HepG2 (cell line): Measurements from ENCODE around the gene ANP32B. TPM values are rescaled to one million over a fixed set of nuclear protein-coding genes. Genes with fewer than 3 reads are reported as not detected.

Experiments
- ATAC-seq: fragments of 200-7000 bp; cut with Tn5 transposase; 3 replicates; pipeline ENCODE4 v1.9.1; 2020; ENCODE audit warnings: mild to moderate bottlenecking, moderate library complexity
- BruUV-seq: library from RNA; stranded (reverse); fragments of 400-500 nt; replicated peaks from 2 replicates; lab custom pipeline; 2021; lab: Mats Ljungman, UMichigan
- CTCF ChIA-PET: fragments of 300-600 bp; formaldehyde crosslinking; extraction: SDS; loops from one replicate; lab custom pipeline; 2021; ENCODE audit warnings: low total read pairs, inconsistent platforms, low intra/inter-chr PET ratio; lab: Yijun Ruan, JAX
- POLR2A ChIA-PET: fragments of 350-600 bp; sonication (Branson Sonifier 250); formaldehyde crosslinking; loops from one replicate; lab custom pipeline; 2020; ENCODE audit warnings: antibody characterized with exemption, inconsistent platforms; lab: Yijun Ruan, JAX
- DNase-seq: peaks from one replicate; pipeline ENCODE4 v3.0.0-alpha.2; 2015; ENCODE audit warnings: low spot score
- FAIRE-seq: peaks from 3 replicates; lab custom pipeline; 2011; peaks lifted over from hg19 to GRCh38; lab: Jason Lieb, UNC
- H2AFZ ChIP-seq: one replicate; pipeline ENCODE4 v1.6.1; 2011; ENCODE audit warnings: low read length, inconsistent platforms
- H3K27ac ChIP-seq: fragments of 300-600 bp; 3 replicates; pipeline ENCODE4 v1.8.0; 2011; ENCODE audit warnings: mixed run types, mild to moderate bottlenecking, mixed read lengths, low read length, inconsistent platforms; ENCODE audit not compliant: insufficient read depth; ENCODE audit errors: extremely low read length
- H3K27me3 ChIP-seq, 2 experiments: fragments of 200-600 bp in 1 of 2; 2 replicates in 1 of 2; 3 replicates in 1 of 2; pipeline versions ENCODE4 v1.6.0 to v1.8.0; 2011; ENCODE audit warnings: low read length in 2 of 2, mild to moderate bottlenecking in 2 of 2, moderate library complexity in 2 of 2, inconsistent platforms in 1 of 2; ENCODE audit not compliant: insufficient read depth in 2 of 2, control insufficient read depth in 1 of 2
- H3K36me3 ChIP-seq, 2 experiments: fragments of 200-600 bp in 1 of 2; replicated peaks in 1 of 2; 2 replicates in 1 of 2; 3 replicates in 1 of 2; pipeline versions ENCODE4 v1.5.1 to v1.8.0; 2011; ENCODE audit warnings: low read length in 2 of 2, inconsistent platforms in 1 of 2; ENCODE audit not compliant: insufficient read depth in 2 of 2, control insufficient read depth in 1 of 2
- H3K4me1 ChIP-seq: 2 replicates; pipeline ENCODE4 v1.5.1; 2012; ENCODE audit warnings: low read length, inconsistent platforms; ENCODE audit not compliant: insufficient read depth
- H3K4me2 ChIP-seq: 2 replicates; pipeline ENCODE4 v1.6.0; 2011; ENCODE audit warnings: low read depth, low read length, inconsistent platforms
- H3K4me3 ChIP-seq, 3 experiments: fragments of 200-600 bp in 1 of 3; sonication (generic), shearing (Covaris generic) in 1 of 3; replicated peaks in 1 of 3; 2 replicates each; pipeline ENCODE4 v1.5.1; 2011 to 2016; ENCODE audit warnings: low read length in 3 of 3, inconsistent platforms in 2 of 3, low read depth in 2 of 3, mild to moderate bottlenecking in 2 of 3, control low read depth in 1 of 3, mixed read lengths in 1 of 3; ENCODE audit not compliant: insufficient read depth in 1 of 3
- H3K79me2 ChIP-seq: one replicate; pipeline ENCODE4 v1.6.1; 2011; ENCODE audit warnings: low read length, inconsistent platforms; ENCODE audit not compliant: insufficient read depth
- H3K9ac ChIP-seq: 2 replicates; pipeline ENCODE4 v1.6.0; 2011; ENCODE audit warnings: mild to moderate bottlenecking, low read depth, low read length, inconsistent platforms; ENCODE audit not compliant: insufficient read depth
- H3K9me3 ChIP-seq: 2 replicates; pipeline ENCODE4 v1.5.1; 2012; ENCODE audit warnings: mild to moderate bottlenecking, low read length
- H4K20me1 ChIP-seq: 2 replicates; pipeline ENCODE4 v1.6.0; 2011; ENCODE audit warnings: inconsistent platforms, mild to moderate bottlenecking, low read length, moderate library complexity; ENCODE audit not compliant: insufficient read depth
- DMTF1 ChIP-seq: sonication (generic); formaldehyde crosslinking; IDR thresholded peaks from 2 replicates; pipeline ENCODE4 v1.4.0; 2020; ENCODE audit warnings: mild to moderate bottlenecking, missing genetic modification reagents
- JUNB ChIP-seq: sonication (generic); formaldehyde crosslinking; IDR thresholded peaks from 2 replicates; pipeline ENCODE4 v1.8.0; 2022; ENCODE audit warnings: missing genetic modification reagents, mild to moderate bottlenecking, borderline replicate concordance
- PLRG1 ChIP-seq: fragments of 450-650 bp; conservative IDR thresholded peaks from 2 replicates; pipeline ENCODE4 v1.6.1; 2016
- SIN3B ChIP-seq: fragments of 150-350 bp; IDR thresholded peaks from 2 replicates; pipeline ENCODE4 v1.6.1; 2014; ENCODE audit warnings: low read length
- SIX4 ChIP-seq: sonication (generic); formaldehyde crosslinking; IDR thresholded peaks from 2 replicates; pipeline ENCODE4 v1.4.0; 2020; ENCODE audit warnings: missing genetic modification reagents
- ZGPAT ChIP-seq: IDR thresholded peaks from 2 replicates; pipeline ENCODE4 v1.6.1; 2016; ENCODE audit warnings: mild to moderate bottlenecking
- ZIK1 ChIP-seq: sonication (generic); formaldehyde crosslinking; IDR thresholded peaks from 2 replicates; pipeline ENCODE4 v1.5.0; 2020; ENCODE audit warnings: mild to moderate bottlenecking, low read depth, missing genetic modification reagents, borderline replicate concordance
- ZNF24 ChIP-seq: fragments of 450-650 bp; IDR thresholded peaks from 2 replicates; pipeline ENCODE4 v1.6.1; 2017; ENCODE audit warnings: antibody characterized with exemption, mild to moderate bottlenecking
- ZNF646 ChIP-seq: sonication (generic); formaldehyde crosslinking; IDR thresholded peaks from 2 replicates; pipeline ENCODE4 v1.9.0; 2021; ENCODE audit warnings: mild to moderate bottlenecking, missing genetic modification reagents
- ZNF674 ChIP-seq: sonication (generic); formaldehyde crosslinking; IDR thresholded peaks from 2 replicates; pipeline ENCODE4 v1.5.0; 2020; ENCODE audit warnings: low read depth, mild to moderate bottlenecking, missing genetic modification reagents
- WGBS: methylation state at CpG from one replicate; pipeline ENCODE4 v1.1.6; 2017; ENCODE audit warnings: low lambda C conversion rate; 5-methylcytosine and 5-hydroxymethylcytosine counted together
- in situ Hi-C: cut with HindIII; loops from 2 replicates; pipeline ENCODE4 v1.10.0; 2017; ENCODE audit warnings: low pct_unique_long_range_greater_than_20kb; ENCODE audit not compliant: extremely low pct_ligation_motif_present
- intact Hi-C: fragments of 100-400 bp; cut with micrococcal nuclease; formaldehyde crosslinking; loops from one replicate; pipeline ENCODE4 v1.10.0; 2022; ENCODE audit not compliant: unreplicated experiment
- polyA plus RNA-seq, 8 experiments: library from polyadenylated mRNA; depleted of rRNA in 3 of 8; stranded (reverse) in 7 of 8; unstranded in 1 of 8; fragments of >200 nt; fragmentation: Illumina TruSeq in 4 of 8; extraction: Trizol in 4 of 8; gene quantifications; 2 replicates each; pipeline versions ENCODE4 v1.2.1 to v1.2.3, GENCODE V29; 2011 to 2016; ENCODE audit warnings: low read depth in 4 of 8, missing spikeins in 1 of 8, mixed read lengths in 1 of 8; ENCODE audit not compliant: insufficient read depth in 1 of 8
- total RNA-seq, 5 experiments: library from RNA; depleted of rRNA; stranded (reverse); fragments of >200 nt; fragmentation: Illumina TruSeq; extraction: Trizol; gene quantifications; 2 replicates each; pipeline ENCODE4 v1.2.3, GENCODE V29; 2016; ENCODE audit warnings: low read depth in 1 of 5

The ANP32B gene
- total and polyA plus RNA-seq, 2 of the 13 experiments (the other 11 are each of a cell fraction or from before 2014, with no cell fraction given), result 22.1 to 37.5 TPM

- BruUV-seq, result no TSS peak
- ChIA-PET CTCF (no interaction called here), POLR2A (no interaction called here)
- Histone ChIP-seq H3K9ac (no peak overlapping the region), H3K9me3 (no peaks in the 10 kb centered on the region), H3K27me3 (no peaks in the 10 kb centered on the region), H3K27ac (no peak overlapping the region), H4K20me1 (no peaks in the 10 kb centered on the region), H3K36me3 (peaks cover 10 to 49% of the 10 kb centered on the region in 2 experiments), H3K79me2 (no peaks in the 10 kb centered on the region), H3K4me3 (no peak overlapping the region), H3K4me2 (no peak overlapping the region), H3K4me1 (no peaks in the 10 kb centered on the region), H2AFZ (no peak overlapping the region)
- DNase-seq, result no peak
- in situ Hi-C loops (no loop called here), intact Hi-C loops (no loop called here)
- 90% methylated on average over 3 of the region's 4 CpGs for WGBS
- FAIRE-seq, result no peak
- peak; percentile 6; the same call in 1 of the 3 replicates for ATAC-seq
- no peak for TF ChIP-seq ZNF674 (CRISPR knock-in tag)
- no peak for TF ChIP-seq ZIK1 (CRISPR knock-in tag)
- no peak for TF ChIP-seq SIX4 (CRISPR knock-in tag)
- TF ChIP-seq ZGPAT (CRISPR knock-in tag), result no peak
- no peak for TF ChIP-seq JUNB (CRISPR knock-in tag)
- TF ChIP-seq DMTF1, result no peak
- TF ChIP-seq SIN3B, result no peak
- no peak for TF ChIP-seq ZNF24
- no peak for TF ChIP-seq ZNF646
- no peak for TF ChIP-seq PLRG1
Observed at GRCh38 chr9:98019098-98019497, 36.0 kb downstream of the ANP32B start.
